HepG2 (cell line): ENCODE results near the gene ZNF764. TPM values are rescaled to one million over a fixed set of nuclear protein-coding genes. Genes with fewer than 3 reads are reported as not detected.

ENCODE experiments used
- ARID2 ChIP-seq: sonication (generic); formaldehyde crosslinking; IDR thresholded peaks from 2 replicates; pipeline ENCODE4 v1.8.1; 2022; ENCODE audit warnings: mild to moderate bottlenecking, missing genetic modification reagents, borderline replicate concordance
- CEBPZ ChIP-seq: IDR thresholded peaks from 2 replicates; pipeline ENCODE4 v1.6.1; 2012; ENCODE audit warnings: low read length, improper control_type of control experiment
- ELF4 ChIP-seq: sonication (generic); formaldehyde crosslinking; IDR thresholded peaks from 2 replicates; pipeline ENCODE4 v1.5.0; 2020; ENCODE audit warnings: missing genetic modification reagents, mild to moderate bottlenecking, moderate library complexity, borderline replicate concordance
- HNRNPL ChIP-seq: fragments of 200-400 bp; formaldehyde crosslinking; IDR thresholded peaks from 2 replicates; pipeline ENCODE4 v1.6.1; 2017; ENCODE audit warnings: mild to moderate bottlenecking, low read depth, low read length
- MED13 ChIP-seq: sonication (generic); formaldehyde crosslinking; IDR thresholded peaks from 2 replicates; pipeline ENCODE4 v1.5.0; 2020; ENCODE audit warnings: missing genetic modification reagents
- MXD3 ChIP-seq: IDR thresholded peaks from 2 replicates; pipeline ENCODE4 v1.6.1; 2016; ENCODE audit warnings: mild to moderate bottlenecking, missing biosample characterization, missing genetic modification reagents
- SMAD1 ChIP-seq: sonication (generic); formaldehyde crosslinking; IDR thresholded peaks from 2 replicates; pipeline ENCODE4 v1.4.0; 2020; ENCODE audit warnings: missing genetic modification reagents, low read depth, mild to moderate bottlenecking, borderline replicate concordance
- STAG1 ChIP-seq: sonication (generic); formaldehyde crosslinking; IDR thresholded peaks from 2 replicates; pipeline ENCODE4 v1.4.0; 2020; ENCODE audit warnings: missing genetic modification reagents
- TOE1 ChIP-seq: sonication (generic); formaldehyde crosslinking; IDR thresholded peaks from 2 replicates; pipeline ENCODE4 v1.4.0; 2020; ENCODE audit warnings: mild to moderate bottlenecking, missing genetic modification reagents
- TP53 ChIP-seq: sonication (generic); formaldehyde crosslinking; conservative IDR thresholded peaks from 2 replicates; pipeline ENCODE4 v1.4.0; 2020; ENCODE audit warnings: missing genetic modification reagents
- ZBTB43 ChIP-seq: sonication (generic); formaldehyde crosslinking; conservative IDR thresholded peaks from 2 replicates; pipeline ENCODE4 v1.4.0; 2020; ENCODE audit warnings: missing genetic modification reagents
- ZFP82 ChIP-seq: sonication (generic); formaldehyde crosslinking; IDR thresholded peaks from 2 replicates; pipeline ENCODE4 v1.5.1; 2020; ENCODE audit warnings: mild to moderate bottlenecking, missing genetic modification reagents, borderline replicate concordance
- ZNF3 ChIP-seq: IDR thresholded peaks from 2 replicates; pipeline ENCODE4 v1.7.0; 2017; ENCODE audit warnings: inconsistent platforms
- ZNF331 ChIP-seq: sonication (generic); formaldehyde crosslinking; IDR thresholded peaks from 2 replicates; pipeline ENCODE4 v1.4.0; 2020; ENCODE audit warnings: missing genetic modification reagents
- ZNF543 ChIP-seq: sonication (generic); formaldehyde crosslinking; IDR thresholded peaks from 2 replicates; pipeline ENCODE4 v1.4.0; 2020; ENCODE audit warnings: mild to moderate bottlenecking, missing genetic modification reagents
- ZNF547 ChIP-seq: sonication (generic); formaldehyde crosslinking; IDR thresholded peaks from 2 replicates; pipeline ENCODE4 v1.5.1; 2020; ENCODE audit warnings: mild to moderate bottlenecking, missing genetic modification reagents
- ZNF784 ChIP-seq: sonication (generic); formaldehyde crosslinking; IDR thresholded peaks from 2 replicates; pipeline ENCODE4 v1.5.1; 2020; ENCODE audit warnings: missing genetic modification reagents, mild to moderate bottlenecking, borderline replicate concordance
- polyA plus RNA-seq, 8 experiments: library from polyadenylated mRNA; depleted of rRNA in 3 of 8; stranded (reverse) in 7 of 8; unstranded in 1 of 8; fragments of >200 nt; fragmentation: Illumina TruSeq in 4 of 8; extraction: Trizol in 4 of 8; gene quantifications; 2 replicates each; pipeline versions ENCODE4 v1.2.1 to v1.2.3, GENCODE V29; 2011 to 2016; ENCODE audit warnings: low read depth in 4 of 8, missing spikeins in 1 of 8, mixed read lengths in 1 of 8; ENCODE audit not compliant: insufficient read depth in 1 of 8
- total RNA-seq, 5 experiments: library from RNA; depleted of rRNA; stranded (reverse); fragments of >200 nt; fragmentation: Illumina TruSeq; extraction: Trizol; gene quantifications; 2 replicates each; pipeline ENCODE4 v1.2.3, GENCODE V29; 2016; ENCODE audit warnings: low read depth in 1 of 5
- TF ChIP-seq, protein P1 (sequence below): sonication (generic); formaldehyde crosslinking; IDR thresholded peaks from 2 replicates; pipeline ENCODE4 v1.4.0; 2020; ENCODE audit warnings: missing genetic modification reagents
- TF ChIP-seq, protein P2 (sequence below): IDR thresholded peaks from 2 replicates; pipeline ENCODE4 v1.6.1; 2016; ENCODE audit warnings: missing genetic modification reagents, missing compliant biosample characterization

ZNF764 gene
- total and polyA plus RNA-seq, 2 of the 13 experiments (the other 11 are each of a cell fraction or from before 2014, with no cell fraction given): 4.1 to 9.1 TPM

- TF ChIP-seq, protein P1, sequence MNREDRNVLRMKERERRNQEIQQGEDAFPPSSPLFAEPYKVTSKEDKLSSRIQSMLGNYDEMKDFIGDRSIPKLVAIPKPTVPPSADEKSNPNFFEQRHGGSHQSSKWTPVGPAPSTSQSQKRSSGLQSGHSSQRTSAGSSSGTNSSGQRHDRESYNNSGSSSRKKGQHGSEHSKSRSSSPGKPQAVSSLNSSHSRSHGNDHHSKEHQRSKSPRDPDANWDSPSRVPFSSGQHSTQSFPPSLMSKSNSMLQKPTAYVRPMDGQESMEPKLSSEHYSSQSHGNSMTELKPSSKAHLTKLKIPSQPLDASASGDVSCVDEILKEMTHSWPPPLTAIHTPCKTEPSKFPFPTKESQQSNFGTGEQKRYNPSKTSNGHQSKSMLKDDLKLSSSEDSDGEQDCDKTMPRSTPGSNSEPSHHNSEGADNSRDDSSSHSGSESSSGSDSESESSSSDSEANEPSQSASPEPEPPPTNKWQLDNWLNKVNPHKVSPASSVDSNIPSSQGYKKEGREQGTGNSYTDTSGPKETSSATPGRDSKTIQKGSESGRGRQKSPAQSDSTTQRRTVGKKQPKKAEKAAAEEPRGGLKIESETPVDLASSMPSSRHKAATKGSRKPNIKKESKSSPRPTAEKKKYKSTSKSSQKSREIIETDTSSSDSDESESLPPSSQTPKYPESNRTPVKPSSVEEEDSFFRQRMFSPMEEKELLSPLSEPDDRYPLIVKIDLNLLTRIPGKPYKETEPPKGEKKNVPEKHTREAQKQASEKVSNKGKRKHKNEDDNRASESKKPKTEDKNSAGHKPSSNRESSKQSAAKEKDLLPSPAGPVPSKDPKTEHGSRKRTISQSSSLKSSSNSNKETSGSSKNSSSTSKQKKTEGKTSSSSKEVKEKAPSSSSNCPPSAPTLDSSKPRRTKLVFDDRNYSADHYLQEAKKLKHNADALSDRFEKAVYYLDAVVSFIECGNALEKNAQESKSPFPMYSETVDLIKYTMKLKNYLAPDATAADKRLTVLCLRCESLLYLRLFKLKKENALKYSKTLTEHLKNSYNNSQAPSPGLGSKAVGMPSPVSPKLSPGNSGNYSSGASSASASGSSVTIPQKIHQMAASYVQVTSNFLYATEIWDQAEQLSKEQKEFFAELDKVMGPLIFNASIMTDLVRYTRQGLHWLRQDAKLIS (CRISPR knock-in tag): peak; percentile 3; the same call in 1 of the 2 replicates
- TF ChIP-seq HNRNPL (no peak), ZNF547 (no peak), STAG1 (CRISPR knock-in tag) (no peak), MXD3 (CRISPR knock-in tag) (no peak), CEBPZ (no peak), ZNF3 (CRISPR knock-in tag) (no peak), ARID2 (CRISPR knock-in tag) (peak; percentile 85; the same call in 1 of the 2 replicates), ZFP82 (CRISPR knock-in tag) (no peak), ZNF784 (CRISPR knock-in tag) (no peak; the same call in 1 of the 2 replicates), SMAD1 (CRISPR knock-in tag) (no peak), TP53 (CRISPR knock-in tag) (0 out of 2 replicates have a peak, but pooled peaks have one; percentile 12), MED13 (CRISPR knock-in tag) (no peak), ZBTB43 (CRISPR knock-in tag) (0 out of 2 replicates have a peak, but pooled peaks have one; percentile 3), TOE1 (CRISPR knock-in tag) (no peak), ELF4 (CRISPR knock-in tag) (no peak; the same call in 1 of the 2 replicates), ZNF543 (CRISPR knock-in tag) (no peak), ZNF331 (CRISPR knock-in tag) (peak; percentile 2; the same call in 1 of the 2 replicates)
- TF ChIP-seq, protein P2, sequence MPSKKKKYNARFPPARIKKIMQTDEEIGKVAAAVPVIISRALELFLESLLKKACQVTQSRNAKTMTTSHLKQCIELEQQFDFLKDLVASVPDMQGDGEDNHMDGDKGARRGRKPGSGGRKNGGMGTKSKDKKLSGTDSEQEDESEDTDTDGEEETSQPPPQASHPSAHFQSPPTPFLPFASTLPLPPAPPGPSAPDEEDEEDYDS (CRISPR knock-in tag): 0 out of 2 replicates have a peak, but pooled peaks have one; percentile 12
Measured at GRCh38 chr16:30535106-30535776, 22.9 kb downstream of the ZNF764 start (continued).
